ENCODE results near the gene MTMR3.
"Not testable (repeated sequence)": the region's sequence is repeated elsewhere in the genome, so short reads cannot be mapped to it uniquely, and the experiment has no call there.

Gene MTMR3

GRCh38 chr22:29972121-29972520, 89.1 kb downstream of the MTMR3 start:
- no peak for DNase-seq

GRCh38 chr22:29973269-29973668, 90.3 kb downstream of the MTMR3 start:
- DNase-seq: no peak

GRCh38 chr22:29973680-29974079, 90.7 kb downstream of the MTMR3 start:
- DNase-seq: not testable (repeated sequence)

- no peak for DNase-seq
Observed at GRCh38 chr22:29975494-29975893, 92.5 kb downstream of the MTMR3 start.

- DNase-seq: no peak
Observed at GRCh38 chr22:29977107-29977506, 94.1 kb downstream of the MTMR3 start.

GRCh38 chr22:29979777-29980321, 96.9 kb downstream of the MTMR3 start:
- no peak for DNase-seq

GRCh38 chr22:29983296-29983917, 100.4 kb downstream of the MTMR3 start:
- no peak for DNase-seq

- no peak for DNase-seq
Observed at GRCh38 chr22:29985912-29986311, 102.9 kb downstream of the MTMR3 start.

GRCh38 chr22:29987137-29987536, 104.2 kb downstream of the MTMR3 start:
- DNase-seq: no peak

- no peak for DNase-seq
Observed at GRCh38 chr22:29988719-29989118, 105.7 kb downstream of the MTMR3 start.

GRCh38 chr22:29989446-29989845, 106.5 kb downstream of the MTMR3 start:
- no peak for DNase-seq

- DNase-seq: no peak
Observed at GRCh38 chr22:29992341-29993275, 109.6 kb downstream of the MTMR3 start.

GRCh38 chr22:29994027-29994715, 111.2 kb downstream of the MTMR3 start:
- DNase-seq: peak; percentile 71

GRCh38 chr22:29994943-29995342, 112.0 kb downstream of the MTMR3 start:
- peak; percentile 28 for DNase-seq

- DNase-seq: no peak
Observed at GRCh38 chr22:29997107-29997506, 114.1 kb downstream of the MTMR3 start.

- DNase-seq: no peak
Observed at GRCh38 chr22:29997516-29997915, 114.5 kb downstream of the MTMR3 start.

GRCh38 chr22:29998627-29999384, 115.8 kb downstream of the MTMR3 start:
- DNase-seq: no peak

GRCh38 chr22:30000566-30000965, 117.6 kb downstream of the MTMR3 start:
- DNase-seq: no peak

- no peak for DNase-seq
Observed at GRCh38 chr22:30001459-30001858, 118.5 kb downstream of the MTMR3 start.

GRCh38 chr22:30002861-30003486, 120.0 kb downstream of the MTMR3 start:
- peak; percentile 13 for DNase-seq

GRCh38 chr22:30004101-30004500, 121.1 kb downstream of the MTMR3 start:
- no peak for DNase-seq

GRCh38 chr22:30004694-30005093, 121.7 kb downstream of the MTMR3 start:
- no peak for DNase-seq
